DMS153 (cell line): Measurements from ENCODE around the gene SH3GL1.

Experiments used
- DNase-seq: peaks from one replicate; lab custom pipeline; 2025; lab: John Stamatoyannopoulos, UW

The SH3GL1 gene

DNA sequence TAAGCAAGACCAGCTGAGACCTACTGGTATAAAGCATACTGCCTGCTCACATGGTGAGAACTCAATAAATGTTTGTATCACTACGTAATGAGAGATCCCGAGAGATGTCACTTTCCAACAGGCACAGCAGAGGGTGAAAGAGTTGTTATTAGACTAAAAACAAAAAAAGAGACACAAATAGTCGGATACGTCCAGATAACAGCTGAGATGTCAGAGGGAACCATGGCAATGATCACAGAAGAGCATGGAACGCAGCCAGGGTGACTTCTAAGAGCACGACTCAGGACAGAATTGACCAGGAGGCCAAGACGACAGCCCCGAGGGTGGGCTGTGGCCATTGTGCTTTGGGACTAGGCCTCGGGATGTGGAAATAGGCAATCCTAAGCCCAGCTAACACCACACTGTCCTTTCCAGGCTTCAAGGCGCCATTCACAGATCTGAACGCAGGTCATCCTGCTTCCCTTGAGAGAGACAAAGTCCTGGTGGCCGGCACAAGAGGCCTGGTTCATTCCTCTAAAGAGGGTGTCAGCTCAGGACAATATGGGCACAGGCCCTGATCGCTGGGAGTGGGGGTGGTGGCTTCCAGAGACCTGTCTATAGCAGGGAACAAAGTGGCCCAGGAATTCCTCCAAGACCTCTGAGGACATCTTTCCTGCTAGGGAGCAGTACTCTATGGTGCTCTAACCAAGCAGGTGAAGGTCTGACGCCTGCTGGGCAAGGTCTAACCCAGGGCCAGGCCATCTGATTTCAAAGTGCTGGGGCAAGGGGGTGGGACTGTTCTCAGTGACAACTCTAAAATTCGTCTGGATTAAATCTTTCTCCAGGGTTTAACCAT, 3.2 kb downstream of the SH3GL1 start:
- DNase-seq: no peak

DNA sequence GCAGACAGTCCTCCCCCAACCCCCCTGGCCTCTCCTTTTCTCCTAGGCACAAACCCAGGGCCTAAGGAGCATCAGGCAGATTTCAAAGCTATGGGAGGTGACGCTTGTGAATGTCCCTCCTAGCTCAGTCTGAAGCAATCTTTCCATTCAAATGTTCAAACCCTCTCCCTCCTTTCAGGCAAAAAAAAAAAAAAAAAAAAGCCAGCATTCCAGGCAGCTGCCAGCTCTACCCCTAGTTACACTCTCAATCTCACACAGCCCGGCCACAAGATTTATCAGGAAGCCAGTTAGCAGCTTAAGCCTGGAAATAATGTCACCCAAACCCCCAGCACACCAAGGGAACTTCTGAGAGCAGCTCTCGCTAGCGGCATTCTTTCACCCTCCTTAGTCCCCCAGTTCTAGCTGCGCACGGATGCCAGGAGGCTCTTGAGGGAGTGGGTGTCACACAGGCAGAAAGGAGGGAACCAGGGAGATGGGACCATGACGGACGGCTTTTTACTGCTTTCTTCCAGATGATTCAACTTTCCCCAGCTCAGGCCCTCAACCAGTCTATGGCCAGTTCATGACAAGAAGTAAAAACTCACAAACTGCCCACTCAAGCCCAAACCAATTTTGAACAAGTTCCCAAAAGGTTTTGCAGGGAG, 6.3 kb downstream of the SH3GL1 start:
- DNase-seq: no peak

DNA sequence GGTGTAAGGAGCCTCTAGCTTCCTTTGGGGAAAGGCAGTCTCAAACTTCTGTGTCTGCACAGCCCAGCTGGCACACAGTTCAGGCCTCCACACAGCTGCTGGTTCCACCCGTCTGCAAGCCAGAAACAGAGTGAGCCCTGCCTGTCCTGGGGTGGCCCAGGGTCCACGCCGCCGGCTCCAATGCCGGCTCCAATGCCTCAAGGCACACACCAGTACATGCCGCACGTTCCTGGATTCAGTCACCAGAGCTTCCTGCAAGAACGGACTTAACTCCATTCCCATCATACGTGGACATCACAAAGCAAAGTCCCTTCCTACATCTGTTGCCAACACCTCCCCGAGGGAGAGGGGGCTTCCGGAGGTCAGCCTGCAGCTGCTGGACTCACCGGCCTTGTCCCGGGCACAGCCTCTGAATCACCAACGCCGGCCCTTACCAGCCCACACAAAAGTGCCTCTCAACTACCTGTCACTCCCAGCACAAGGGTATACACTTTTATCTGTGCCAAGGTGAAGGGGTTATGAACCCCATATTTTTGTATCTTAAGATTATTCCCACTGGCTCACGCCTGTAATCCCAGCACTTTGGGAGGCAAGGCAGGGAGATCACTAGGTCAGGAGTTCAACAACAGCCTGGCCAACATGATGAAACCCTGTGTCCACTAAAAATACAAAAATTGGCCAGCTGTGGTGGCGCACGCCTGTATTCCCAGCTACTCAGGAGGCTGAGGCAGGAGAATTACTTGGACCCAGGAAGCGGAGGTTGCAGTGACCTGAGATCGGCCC, 8.5 kb downstream of the SH3GL1 start:
- DNase-seq: no peak

DNA sequence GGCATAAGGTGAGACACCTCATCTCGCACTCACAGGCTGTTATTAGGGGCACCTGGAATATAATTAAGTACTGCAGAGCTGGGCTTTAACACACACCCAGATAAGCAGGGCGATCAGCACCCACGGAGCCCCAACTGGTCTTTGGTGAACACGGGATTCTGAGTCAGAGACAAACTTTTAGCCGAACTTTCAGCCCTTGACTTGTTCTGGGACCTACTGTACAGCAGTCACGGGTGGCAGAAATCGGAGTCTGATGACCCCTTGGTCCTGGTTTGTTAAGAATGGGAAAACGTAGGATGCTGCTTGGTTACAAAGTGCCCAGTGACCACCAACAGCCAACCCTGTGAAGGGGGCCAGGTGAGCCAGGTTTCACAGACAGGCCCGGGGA, 9.0 kb downstream of the SH3GL1 start:
- DNase-seq: no peak

DNA sequence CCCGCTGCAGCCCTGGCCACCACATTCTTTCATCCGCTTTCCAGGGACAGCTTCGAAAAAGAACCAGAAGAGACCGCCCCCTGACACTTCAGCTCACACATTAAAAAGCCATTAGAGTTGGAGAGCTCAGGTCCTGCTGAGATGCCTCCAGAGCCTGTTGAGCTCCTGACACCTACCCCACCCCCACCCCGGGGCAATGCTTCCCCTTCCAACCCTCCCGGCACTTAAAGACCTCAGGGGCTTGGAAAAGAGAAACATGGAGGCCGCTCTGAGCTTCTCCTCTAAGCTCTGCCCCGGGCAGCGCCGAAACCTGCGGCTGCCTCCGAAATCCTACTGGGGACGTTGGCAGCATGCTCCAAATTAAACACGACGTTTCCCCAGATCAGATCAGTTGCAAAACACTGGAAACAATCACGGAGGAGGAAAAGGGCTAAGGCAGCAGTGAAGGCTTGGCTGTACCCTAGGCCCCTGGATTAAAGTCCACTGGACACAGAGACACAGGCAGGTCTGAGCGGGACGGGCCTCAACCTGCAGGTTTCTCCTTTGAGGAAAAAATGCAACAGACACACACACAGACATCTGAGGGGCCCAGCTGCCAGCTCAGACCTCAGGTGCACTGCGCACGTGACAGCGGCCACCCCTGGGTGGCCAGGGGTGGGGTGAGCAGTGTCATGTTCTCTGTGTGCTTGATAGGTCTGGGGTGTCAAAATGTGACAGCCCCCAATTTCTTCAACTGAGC, 9.6 kb downstream of the SH3GL1 start:
- DNase-seq: no peak

DNA sequence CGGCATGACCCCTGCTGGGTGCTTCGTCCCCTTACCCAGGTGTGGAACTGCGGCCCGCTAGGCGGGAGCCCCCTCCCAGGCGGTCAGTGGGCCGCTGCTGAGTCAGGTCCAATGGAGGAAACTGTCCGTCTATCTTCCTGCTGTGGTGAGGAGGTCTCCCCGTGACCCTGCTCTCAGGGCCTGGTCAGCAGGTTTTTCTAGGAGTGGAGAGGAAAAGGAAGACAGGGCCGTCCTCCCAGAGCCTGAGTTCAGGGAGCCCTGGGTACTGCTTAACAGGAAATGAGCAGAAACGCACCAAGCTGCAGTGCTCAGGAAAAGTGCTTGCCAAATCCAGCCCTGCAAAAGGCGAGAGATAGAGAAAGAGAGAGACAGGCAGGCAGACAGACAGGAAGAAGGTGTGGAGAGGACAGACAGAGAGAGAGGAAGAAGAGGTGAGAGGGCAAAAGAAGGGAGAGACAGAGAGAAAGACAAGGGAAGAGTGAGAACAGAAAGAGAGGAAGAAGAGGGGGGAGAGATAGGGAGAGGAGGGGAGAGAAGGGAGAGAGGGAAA, 10.3 kb downstream of the SH3GL1 start:
- DNase-seq: no peak

DNA sequence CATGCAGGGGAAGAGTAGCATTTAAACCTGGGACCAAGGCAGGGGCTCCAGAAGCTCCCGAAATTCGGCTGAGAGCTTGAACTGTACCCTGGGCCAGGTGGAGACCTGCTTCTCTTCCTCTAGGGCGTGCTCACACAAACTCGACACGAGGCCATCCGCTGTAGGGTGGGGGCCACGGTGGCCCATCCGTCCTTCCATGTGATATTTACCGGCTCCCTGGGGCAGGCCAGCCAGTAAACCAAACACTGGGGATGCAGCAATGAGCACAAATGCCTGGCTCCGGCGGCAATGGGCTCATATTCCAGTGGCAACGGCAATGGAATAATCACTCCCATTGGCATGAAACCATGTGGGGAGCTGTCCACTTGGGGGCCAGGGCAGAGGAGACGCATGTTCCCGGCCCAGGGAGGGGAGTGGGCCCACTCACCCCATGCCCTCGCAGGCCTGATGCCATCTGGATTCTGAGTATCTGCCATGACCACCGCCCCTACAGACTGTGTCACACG, 10.8 kb downstream of the SH3GL1 start:
- no peak for DNase-seq

DNA sequence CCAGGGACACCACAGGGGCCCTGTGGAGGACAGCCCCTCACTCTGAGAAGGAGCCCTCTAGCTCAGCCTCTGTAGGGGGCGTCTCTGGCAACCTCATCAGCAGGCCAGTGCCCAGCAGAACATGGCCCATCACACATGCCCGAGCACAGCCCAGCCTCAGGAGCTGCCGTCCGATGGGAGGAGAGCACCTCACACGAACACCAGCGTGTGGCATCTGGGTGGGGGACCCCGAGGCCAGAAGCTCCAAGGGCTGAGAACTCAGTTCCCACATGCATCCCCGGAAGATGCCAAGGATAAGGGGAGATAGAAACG, 11.3 kb downstream of the SH3GL1 start:
- DNase-seq: no peak

- DNase-seq: no peak
Measured at GRCh38 chr19:4388337-4389063, 11.8 kb downstream of the SH3GL1 start.

- DNase-seq: no peak
Measured at GRCh38 chr19:4386041-4386782, 14.1 kb downstream of the SH3GL1 start.

DNA sequence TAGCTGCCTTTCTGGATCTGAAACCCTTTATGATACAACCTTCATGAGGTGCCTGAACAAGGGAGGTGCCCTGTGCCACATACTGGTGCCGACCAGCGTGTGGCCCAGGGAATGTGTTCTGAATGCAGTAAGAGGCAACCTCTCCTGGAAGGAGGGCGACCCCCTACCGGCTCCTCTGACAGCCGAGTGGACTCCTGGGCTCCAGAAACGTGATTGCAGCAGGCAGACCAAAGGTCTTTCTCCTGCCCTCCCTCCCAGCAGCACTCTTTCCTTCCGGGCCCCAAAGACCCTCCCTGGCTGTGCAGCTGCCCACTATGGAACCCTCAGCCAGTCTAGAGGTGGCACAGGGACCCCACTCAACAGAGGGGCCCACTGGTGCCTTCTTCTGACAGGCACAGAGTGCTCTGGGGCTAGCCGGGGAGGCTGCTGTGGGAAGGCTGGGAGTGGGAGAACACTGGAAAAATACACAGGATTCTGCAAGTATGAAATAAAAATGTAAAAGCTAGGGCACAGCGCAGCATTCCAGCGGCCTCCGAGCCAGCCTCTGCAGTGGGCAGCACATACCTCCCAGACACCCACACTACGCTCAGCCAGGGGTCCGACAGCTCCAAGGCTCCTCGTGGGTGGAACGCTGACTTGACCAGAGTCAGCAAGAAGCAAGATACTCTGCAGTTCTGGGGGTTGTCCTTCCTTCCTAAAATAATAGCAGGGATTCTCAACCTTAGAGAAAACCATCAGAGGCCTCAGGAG, 14.9 kb downstream of the SH3GL1 start:
- DNase-seq: no peak

DNA sequence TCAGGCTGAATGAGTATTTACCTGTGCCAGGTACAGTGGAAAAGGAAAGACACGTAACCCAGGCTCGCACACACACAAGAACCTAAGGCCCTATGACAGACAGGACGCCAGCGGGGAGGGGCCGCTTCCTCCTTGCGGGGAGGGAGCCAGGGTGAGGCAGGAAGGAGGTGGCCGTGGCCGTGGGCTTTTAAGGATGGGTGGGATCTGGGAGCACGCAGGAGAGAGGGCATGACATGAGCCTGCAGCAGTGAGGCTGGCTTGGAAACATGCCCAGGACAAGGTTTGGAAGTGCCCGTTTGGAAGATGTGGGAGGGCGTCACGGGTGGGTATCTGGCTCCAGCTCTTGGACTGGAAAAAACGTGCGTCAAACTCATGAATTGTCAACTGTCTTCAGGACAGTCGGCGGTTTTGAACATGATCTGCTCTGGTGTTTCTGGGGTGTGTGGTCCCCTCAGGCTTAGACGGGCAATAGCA, 20.1 kb downstream of the SH3GL1 start:
- no peak for DNase-seq

GRCh38 chr19:4379383-4380253, 20.7 kb downstream of the SH3GL1 start:
- no peak for DNase-seq

GRCh38 chr19:4378886-4379285, 21.5 kb downstream of the SH3GL1 start:
- DNase-seq: no peak

DNA sequence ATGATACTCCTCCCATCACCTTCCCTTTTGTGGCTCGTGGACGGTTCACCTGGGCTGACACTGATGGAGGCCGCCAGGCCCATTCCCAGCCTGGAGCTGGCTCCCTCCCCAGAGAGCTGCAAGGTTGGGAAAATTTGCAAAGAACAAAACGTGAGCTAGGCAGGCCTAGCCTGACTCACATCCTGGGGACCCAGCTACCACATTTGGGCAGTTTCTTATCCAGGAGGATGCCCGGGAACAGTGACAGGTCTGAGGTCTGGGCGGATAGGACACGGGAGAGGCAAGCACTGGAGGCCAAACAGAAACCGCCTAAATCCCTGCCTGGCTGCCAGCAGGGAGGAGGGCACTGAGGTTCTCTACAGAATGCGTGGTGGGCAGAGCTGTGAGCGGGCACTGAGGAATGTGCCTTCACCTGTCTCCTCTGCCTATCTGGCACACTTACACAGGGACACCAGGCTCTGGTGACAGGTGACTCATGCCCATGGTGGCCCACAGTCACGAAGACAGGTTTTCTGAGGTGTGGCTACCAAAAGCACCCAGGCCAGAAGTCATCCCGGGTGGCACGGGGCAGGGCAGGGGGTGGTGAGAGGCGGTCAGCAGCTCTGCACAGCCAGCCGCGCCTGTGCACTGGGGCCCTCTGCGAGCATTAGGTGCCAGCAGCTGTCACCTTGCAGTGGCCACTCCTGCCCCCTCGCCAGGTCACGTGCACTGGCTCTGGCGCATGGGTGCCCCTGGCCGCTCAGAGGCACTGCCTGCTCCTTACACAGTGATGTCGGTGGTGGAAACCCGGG, 23.2 kb downstream of the SH3GL1 start:
- no peak for DNase-seq

DNA sequence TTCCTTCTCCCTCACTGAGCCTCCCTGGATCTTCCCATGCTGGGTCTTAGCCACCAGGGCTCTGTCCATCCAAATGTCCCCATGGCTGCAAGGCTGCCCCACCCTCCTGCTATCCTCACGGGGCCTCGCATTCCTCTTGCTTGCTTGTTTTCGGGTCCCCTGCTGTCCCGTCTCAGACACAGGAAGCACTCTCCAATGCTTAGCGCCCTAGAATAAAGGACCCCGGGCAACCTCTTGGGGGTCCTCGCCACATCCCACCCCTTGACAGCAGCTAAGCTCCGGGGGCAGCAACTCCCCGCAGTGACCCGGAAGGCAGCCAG, 23.7 kb downstream of the SH3GL1 start:
- DNase-seq: no peak

DNA sequence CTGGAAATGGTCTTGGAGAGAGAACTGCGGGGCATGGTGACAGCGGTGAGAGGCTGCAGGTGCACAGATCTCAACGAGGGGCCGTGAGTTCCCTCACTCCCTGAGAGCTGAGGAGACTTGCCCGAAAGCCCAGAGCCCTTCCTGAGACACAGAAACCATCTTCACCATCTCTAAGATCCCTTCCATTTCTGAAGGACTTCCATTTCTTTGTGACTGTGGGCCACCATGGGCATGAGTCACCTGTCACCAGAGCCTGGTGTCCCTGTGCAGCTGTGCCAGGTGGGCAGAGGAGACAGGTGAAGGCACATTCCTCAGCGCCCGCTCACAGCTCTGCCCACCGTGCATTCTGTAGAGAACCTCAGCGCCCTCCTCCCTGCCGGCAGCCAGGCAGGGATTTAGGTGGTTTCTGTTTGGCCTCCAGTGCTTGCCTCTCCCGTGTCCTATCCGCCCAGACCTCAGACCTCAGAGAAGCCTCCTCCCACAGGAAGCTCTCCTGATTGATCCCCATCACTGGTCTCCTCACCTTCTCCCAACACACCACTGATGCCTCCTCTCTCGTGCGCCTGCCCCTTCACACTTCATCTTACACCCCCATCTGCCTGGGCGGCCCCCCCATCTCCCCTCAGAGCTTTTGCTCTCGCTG, 24.2 kb downstream of the SH3GL1 start:
- DNase-seq: no peak
